ENCODE results near the gene DCXR. TPM values are rescaled to one million over a fixed set of nuclear protein-coding genes. Genes with fewer than 3 reads are reported as not detected.

DCXR gene
- total and polyA plus RNA-seq, 9 donors: 16.7 to 217 (median 131) TPM

DNA sequence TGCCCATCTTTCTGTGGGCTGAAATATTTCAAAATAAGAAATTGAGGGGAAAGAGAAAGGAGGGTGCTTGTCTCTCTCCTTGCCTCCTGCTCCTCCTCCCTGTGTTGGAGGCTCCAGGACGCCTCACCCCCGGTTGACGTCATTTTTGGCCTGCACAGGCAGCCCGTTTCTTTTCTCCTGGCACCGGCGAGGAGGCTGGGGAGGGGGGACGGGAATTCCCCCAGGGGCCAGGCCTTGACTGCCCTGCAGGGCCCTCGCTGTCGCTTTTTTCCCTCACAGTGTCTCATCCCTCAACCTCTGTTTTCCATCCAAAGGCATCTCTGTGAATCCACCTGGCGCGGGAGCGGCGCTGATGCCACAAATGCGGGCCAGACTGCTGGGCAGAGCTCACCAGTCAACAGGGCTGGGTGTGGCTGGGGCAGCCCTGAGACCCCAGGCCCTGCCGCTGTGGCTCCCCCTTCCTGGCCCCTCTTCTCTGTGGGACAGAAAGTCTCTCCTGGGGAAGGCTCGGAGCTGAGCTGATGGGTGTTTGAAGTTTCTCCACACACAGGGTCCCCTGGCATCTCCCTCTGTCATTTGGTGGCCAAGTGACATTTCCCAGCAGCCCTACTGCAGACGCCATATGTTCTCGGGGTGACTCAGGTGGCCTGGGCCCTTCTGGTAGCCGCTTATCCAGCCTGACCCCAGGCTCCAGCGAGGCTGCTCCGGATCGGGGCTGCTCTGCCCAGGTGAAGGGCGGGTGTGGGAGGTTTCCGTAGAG lies 30.8 kb downstream of the DCXR start:
- WGBS, 3 donors: 59 to 63% (median 62%) methylated on average over 23 to 24 of the region's 24 CpGs
- intact Hi-C loops (cut with DNase I): no loop called here
- TF ChIP-seq, protein P1, sequence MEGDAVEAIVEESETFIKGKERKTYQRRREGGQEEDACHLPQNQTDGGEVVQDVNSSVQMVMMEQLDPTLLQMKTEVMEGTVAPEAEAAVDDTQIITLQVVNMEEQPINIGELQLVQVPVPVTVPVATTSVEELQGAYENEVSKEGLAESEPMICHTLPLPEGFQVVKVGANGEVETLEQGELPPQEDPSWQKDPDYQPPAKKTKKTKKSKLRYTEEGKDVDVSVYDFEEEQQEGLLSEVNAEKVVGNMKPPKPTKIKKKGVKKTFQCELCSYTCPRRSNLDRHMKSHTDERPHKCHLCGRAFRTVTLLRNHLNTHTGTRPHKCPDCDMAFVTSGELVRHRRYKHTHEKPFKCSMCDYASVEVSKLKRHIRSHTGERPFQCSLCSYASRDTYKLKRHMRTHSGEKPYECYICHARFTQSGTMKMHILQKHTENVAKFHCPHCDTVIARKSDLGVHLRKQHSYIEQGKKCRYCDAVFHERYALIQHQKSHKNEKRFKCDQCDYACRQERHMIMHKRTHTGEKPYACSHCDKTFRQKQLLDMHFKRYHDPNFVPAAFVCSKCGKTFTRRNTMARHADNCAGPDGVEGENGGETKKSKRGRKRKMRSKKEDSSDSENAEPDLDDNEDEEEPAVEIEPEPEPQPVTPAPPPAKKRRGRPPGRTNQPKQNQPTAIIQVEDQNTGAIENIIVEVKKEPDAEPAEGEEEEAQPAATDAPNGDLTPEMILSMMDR (IDR thresholded peaks at IDR 0.05): no peak
- TF ChIP-seq POLR2A (IDR thresholded peaks at IDR 0.05) (no peak), EP300 (IDR thresholded peaks at IDR 0.05) (no peak)
- Histone ChIP-seq H3K9me3 (no peaks in the 10 kb centered on the region), H3K27ac (no peak overlapping the region), H3K4me1 (ENCODE audit: insufficient read depth) (peaks cover 7% of the 10 kb centered on the region), H3K4me3 (no peak overlapping the region), H3K27me3 (no peaks in the 10 kb centered on the region), H3K36me3 (no peaks in the 10 kb centered on the region)
- DNase-seq: no peak

DNA sequence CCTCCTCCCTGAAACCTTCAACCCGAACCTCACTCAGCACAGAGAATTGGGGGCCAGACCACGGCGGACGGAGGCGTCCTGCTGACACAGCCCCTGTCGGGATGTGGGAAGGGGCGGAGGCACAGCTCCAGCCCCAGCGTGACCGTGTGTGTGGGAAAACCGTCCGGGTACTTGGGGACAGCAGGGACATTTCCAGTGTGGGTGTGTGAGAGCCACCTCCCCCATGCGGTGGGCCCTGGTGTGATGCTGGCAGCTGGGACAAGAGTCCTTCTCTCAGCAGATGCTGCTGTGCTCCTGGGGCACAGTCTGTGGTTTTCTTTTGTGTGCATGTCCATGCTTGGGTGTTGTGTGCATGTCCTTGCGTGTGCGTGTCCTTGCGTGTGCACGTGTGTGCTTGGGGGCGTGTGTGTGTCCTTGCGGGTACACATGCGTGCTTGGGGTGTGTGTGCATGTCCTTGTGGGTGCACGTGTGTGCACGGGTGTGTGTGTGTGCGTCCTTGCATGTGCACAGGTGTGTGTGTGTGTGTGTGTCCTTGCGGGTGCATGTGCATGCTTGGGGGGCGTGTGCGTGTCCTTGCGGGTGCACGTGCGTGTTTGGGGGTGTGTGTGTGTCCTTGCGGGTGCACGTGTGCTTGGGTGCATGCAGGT lies 31.7 kb downstream of the DCXR start:
- H3K36me3 ChIP-seq: no peaks in the 10 kb centered on the region
- DNase-seq: no peak
- no peak overlapping the region for H3K4me3 ChIP-seq
- H3K27ac ChIP-seq: no peak overlapping the region
- no peaks in the 10 kb centered on the region for H3K9me3 ChIP-seq
- intact Hi-C loops (cut with DNase I): no loop called here
- TF ChIP-seq EP300 (IDR thresholded peaks at IDR 0.05) (no peak), POLR2A (IDR thresholded peaks at IDR 0.05) (no peak)
- TF ChIP-seq, protein P1 (IDR thresholded peaks at IDR 0.05): no peak
- peaks cover 7% of the 10 kb centered on the region for H3K4me1 ChIP-seq (ENCODE audit: insufficient read depth)
- H3K27me3 ChIP-seq: no peaks in the 10 kb centered on the region
- 74 to 79% (median 78%) methylated on average over 30 of the region's 30 CpGs for WGBS, 3 donors

DNA sequence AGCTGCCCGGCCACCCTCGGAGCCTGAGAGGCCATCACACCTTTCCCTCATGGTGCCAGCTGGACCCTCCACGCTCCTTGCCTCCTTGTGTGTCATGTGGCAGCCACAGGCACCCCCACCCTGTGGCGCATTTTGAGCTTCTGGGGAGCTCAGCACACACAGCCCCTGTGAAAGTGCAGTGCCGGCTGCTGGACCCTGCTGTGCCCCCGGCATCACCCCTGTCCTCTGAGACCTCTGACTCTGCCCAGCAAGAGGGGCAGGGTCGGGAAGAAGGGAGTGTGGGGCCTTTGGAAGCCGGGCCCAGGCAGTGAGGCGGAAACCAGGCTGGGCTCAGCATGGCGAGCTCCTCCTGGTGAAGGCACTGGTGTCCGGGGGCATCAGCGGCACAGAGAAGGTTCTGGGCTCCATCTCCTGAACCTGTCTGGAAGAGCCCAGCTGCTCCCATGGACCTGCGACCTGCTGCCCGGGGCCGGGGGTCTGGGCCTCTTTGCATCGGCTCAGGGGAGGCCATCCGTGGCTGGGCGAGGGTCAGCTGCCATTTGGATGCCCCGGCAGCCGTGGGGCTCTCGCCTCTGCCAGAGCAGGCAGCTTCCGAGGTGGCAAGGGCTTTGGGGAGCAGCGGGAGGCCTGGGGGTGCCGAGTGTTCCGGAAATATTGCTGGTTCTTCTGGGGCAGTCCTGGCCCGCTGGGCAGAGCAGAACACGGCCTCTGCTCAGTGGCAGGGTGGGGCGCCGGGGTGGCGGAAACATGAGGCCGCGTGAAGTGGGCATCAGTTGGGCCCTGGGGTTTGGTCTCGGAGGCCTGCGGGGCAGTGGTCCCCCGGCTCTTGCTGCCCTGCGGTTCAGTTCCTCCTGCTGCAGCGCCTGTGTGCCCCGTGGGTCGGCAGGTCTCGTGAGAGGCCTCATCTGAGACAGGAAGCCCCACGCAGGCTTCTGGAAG lies 32.7 kb downstream of the DCXR start:
- Histone ChIP-seq H3K36me3 (no peaks in the 10 kb centered on the region), H3K9me3 (no peaks in the 10 kb centered on the region), H3K4me3 (no peak overlapping the region), H3K27me3 (no peaks in the 10 kb centered on the region), H3K27ac (no peak overlapping the region), H3K4me1 (ENCODE audit: insufficient read depth) (peaks cover 7% of the 10 kb centered on the region)
- intact Hi-C loops (cut with DNase I): loop anchor here in 1 of 4 donors (5.0 kb wide), 1 partner anchor 42 kb away; the partner anchor contains the start of gene NOTUM
- 91 to 94% (median 92%) methylated on average over 39 to 41 of the region's 41 CpGs for WGBS, 3 donors
- no peak for TF ChIP-seq EP300 (IDR thresholded peaks at IDR 0.05)
- TF ChIP-seq, protein P1 (IDR thresholded peaks at IDR 0.05): no peak
- TF ChIP-seq POLR2A (IDR thresholded peaks at IDR 0.05): no peak
- no peak for DNase-seq
